ENCODE data around the gene ZNF839. TPM values are rescaled to one million over a fixed set of nuclear protein-coding genes. Genes with fewer than 3 reads are reported as not detected.

ZNF839 gene
- polyA plus RNA-seq, 1 of the 3 experiments (the other 2 are of a cell fraction), result 15.4 TPM

DNA sequence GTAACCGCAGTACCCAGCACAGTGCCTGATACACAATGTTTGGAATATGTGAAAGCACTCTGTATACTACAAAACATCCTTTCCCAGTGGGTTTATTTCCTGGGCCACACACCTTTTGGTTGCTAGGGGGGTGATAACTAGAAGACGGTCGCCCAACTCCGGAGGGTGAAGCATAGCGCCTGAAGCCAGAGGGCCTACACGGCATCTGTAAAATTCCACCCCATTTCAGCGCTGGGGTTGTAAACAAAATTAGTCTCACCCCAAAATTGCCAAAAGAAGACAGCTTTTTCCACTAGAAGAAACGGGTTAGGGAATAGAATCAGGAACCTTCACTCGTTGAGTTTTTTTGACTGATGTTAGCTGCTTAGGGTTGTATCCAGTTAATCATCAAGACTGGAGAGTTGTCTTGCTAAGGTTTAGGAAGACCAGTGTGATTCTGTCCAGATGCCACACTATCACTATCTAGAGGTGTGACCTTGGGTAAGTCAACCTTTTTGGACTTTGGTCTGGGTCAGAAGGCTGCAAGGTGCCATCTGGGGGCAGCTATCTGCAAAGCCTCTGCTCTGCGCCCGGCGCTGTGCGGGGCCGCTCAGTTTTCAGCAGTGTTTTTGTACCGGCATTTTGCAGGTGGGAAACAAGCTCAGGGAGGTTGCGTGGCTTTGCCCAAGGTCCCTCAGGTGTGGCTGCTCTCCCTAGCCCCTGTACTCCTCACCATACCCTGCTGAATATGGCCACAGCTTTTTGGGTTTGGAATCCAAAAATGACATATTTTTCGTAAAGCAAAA is 1.3 kb downstream of the ZNF839 start:
- H4K20me1 ChIP-seq (ENCODE audit: insufficient read depth), result no peaks in the 10 kb centered on the region
- no peaks in the 10 kb centered on the region for H3K27me3 ChIP-seq (ENCODE audit: insufficient read depth)
- H2AFZ ChIP-seq (ENCODE audit: low read depth), result 0 out of 2 replicates have a peak overlapping the region, but pooled peaks have one; percentile 44
- DNase-seq, result no peak
- H3K4me3 ChIP-seq (ENCODE audit: low read depth in 2 of 2, low read length in 1 of 2), result peak overlapping the region; percentile 77 to 80
- H3K9ac ChIP-seq, result peak overlapping the region; percentile 89
- WGBS (ENCODE audit: low lambda C conversion rate), result 92% methylated on average over 15 of the region's 17 CpGs
- POLR2A ChIA-PET, result interaction anchor here (0.6 to 1.0 kb wide), 3 partner anchors 8 to 233 kb away, joined by 3 read pairs; no protein-coding TSS in a partner anchor
- peaks cover 20% of the 10 kb centered on the region for H3F3A ChIP-seq (replicated peaks; ENCODE audit: insufficient read depth)
- TF ChIP-seq NFIC (IDR thresholded peaks at IDR 0.05; ENCODE audit: borderline replicate concordance), result no peak
- TF ChIP-seq FOSL2 (IDR thresholded peaks at IDR 0.05; ENCODE audit: borderline replicate concordance, low read depth), result no peak
- TF ChIP-seq FOXM1 (IDR thresholded peaks at IDR 0.05; ENCODE audit: low read depth), result no peak
- no peak for TF ChIP-seq REST (IDR thresholded peaks at IDR 0.05; ENCODE audit: low read depth, low read length)
- TF ChIP-seq JUND (IDR thresholded peaks at IDR 0.05), result no peak
- no peak for TF ChIP-seq TEAD4 (IDR thresholded peaks at IDR 0.05; ENCODE audit: borderline replicate concordance, insufficient read depth)
- no peak for TF ChIP-seq RXRA (IDR thresholded peaks at IDR 0.05; ENCODE audit: borderline replicate concordance, low read depth)
- TF ChIP-seq FOXJ3 (CRISPR knock-in tag; IDR thresholded peaks at IDR 0.05), result no peak
- no peak for TF ChIP-seq USF1 (IDR thresholded peaks at IDR 0.05; ENCODE audit: borderline replicate concordance, low read depth)
- no peak for TF ChIP-seq EZH2phosphoT487 (IDR thresholded peaks at IDR 0.05; ENCODE audit: borderline replicate concordance, low read depth)
- no peak for TF ChIP-seq SMC3 (IDR thresholded peaks at IDR 0.05; ENCODE audit: low read depth, low read length)
- no peak for TF ChIP-seq MEF2A (IDR thresholded peaks at IDR 0.05; ENCODE audit: borderline replicate concordance, low read depth)
- TF ChIP-seq YY1 (IDR thresholded peaks at IDR 0.05; ENCODE audit: low read depth), result no peak
- TF ChIP-seq GATA2 (CRISPR knock-in tag; IDR thresholded peaks at IDR 0.05), result no peak
- no peak for TF ChIP-seq POLR2AphosphoS5 (IDR thresholded peaks at IDR 0.05; ENCODE audit: low read depth, low read length)
- peak overlapping the region; percentile 89 for H3K4me2 ChIP-seq
- H3K36me3 ChIP-seq (replicated peaks in 1 of 2; ENCODE audit: control insufficient read depth in 1 of 2, insufficient read depth in 2 of 2, low read length in 1 of 2), result peaks cover under 1 to 5% of the 10 kb centered on the region in 2 experiments
- no peaks in the 10 kb centered on the region for H3K9me2 ChIP-seq
- peaks cover 5 to 27% of the 10 kb centered on the region in 2 experiments; a peak in 3 of 4 replicates for H3K4me1 ChIP-seq (ENCODE audit: control insufficient read depth in 1 of 2, insufficient read depth in 2 of 2, low read depth in 1 of 2, low read length in 1 of 2)
- H3K27ac ChIP-seq (ENCODE audit: low read depth in 2 of 2, low read length in 1 of 2), result no peak overlapping the region
- peaks cover 18% of the 10 kb centered on the region for H3K79me2 ChIP-seq (ENCODE audit: insufficient read depth)
- CTCF ChIA-PET, result interaction anchor here (0.8 to 1.6 kb wide), 2 partner anchors 9 to 258 kb away, joined by 3 to 5 read pairs; no protein-coding TSS in a partner anchor
- H3K9me3 ChIP-seq, result no peaks in the 10 kb centered on the region
